GM12801 (cell line): ENCODE results near the gene CCDC187.

Source experiments
- TF ChIP-seq, protein P1 (sequence below): IDR thresholded peaks from one replicate; pipeline ENCODE4 v1.5.1; 2011; ENCODE audit warnings: control low read depth; ENCODE audit not compliant: insufficient read length; ENCODE audit errors: extremely low read depth

Gene CCDC187

GRCh38 chr9:136242248-136242647 lies 61.6 kb downstream of the CCDC187 start:
- TF ChIP-seq, protein P1, sequence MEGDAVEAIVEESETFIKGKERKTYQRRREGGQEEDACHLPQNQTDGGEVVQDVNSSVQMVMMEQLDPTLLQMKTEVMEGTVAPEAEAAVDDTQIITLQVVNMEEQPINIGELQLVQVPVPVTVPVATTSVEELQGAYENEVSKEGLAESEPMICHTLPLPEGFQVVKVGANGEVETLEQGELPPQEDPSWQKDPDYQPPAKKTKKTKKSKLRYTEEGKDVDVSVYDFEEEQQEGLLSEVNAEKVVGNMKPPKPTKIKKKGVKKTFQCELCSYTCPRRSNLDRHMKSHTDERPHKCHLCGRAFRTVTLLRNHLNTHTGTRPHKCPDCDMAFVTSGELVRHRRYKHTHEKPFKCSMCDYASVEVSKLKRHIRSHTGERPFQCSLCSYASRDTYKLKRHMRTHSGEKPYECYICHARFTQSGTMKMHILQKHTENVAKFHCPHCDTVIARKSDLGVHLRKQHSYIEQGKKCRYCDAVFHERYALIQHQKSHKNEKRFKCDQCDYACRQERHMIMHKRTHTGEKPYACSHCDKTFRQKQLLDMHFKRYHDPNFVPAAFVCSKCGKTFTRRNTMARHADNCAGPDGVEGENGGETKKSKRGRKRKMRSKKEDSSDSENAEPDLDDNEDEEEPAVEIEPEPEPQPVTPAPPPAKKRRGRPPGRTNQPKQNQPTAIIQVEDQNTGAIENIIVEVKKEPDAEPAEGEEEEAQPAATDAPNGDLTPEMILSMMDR, result no peak

DNA sequence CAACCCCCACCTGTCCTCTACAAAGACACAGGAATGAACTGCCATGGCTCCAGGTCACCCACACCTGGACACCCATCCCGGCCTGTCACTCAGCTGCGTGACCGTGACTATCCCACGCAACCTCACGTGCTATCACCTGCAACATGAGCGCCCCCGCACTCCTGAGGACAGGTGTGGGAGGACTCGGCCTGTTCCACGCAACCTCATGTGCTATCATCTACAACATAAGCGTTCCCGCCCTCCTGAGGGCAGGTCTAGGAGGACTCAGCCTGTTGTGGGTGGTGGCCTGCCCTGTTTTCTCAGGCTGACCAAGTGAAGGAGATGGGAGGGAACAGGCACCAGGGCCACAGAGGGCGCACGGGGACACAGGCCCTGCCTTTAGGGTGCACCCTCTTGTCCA lies 62.4 kb downstream of the CCDC187 start:
- TF ChIP-seq, protein P1, result no peak

DNA sequence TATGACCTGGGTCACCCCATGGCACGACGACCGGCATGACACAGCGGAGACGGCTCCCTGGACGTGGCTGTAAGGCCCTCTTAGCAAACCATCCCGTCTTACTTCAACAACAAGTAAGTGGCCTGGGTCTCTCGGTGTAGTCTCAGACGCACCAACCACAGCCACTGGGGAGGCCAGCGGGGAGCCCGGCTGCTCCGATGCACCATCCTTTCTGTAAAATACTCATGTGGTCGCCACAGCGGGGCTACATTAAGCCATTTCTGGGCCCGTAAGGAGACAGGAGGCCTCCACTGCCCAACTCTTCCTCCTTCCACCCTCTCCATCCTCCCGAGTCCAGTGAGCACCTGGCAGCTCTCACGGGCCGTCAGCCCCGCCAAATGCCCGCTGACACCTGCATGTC lies 63.0 kb downstream of the CCDC187 start:
- TF ChIP-seq, protein P1, result no peak

DNA sequence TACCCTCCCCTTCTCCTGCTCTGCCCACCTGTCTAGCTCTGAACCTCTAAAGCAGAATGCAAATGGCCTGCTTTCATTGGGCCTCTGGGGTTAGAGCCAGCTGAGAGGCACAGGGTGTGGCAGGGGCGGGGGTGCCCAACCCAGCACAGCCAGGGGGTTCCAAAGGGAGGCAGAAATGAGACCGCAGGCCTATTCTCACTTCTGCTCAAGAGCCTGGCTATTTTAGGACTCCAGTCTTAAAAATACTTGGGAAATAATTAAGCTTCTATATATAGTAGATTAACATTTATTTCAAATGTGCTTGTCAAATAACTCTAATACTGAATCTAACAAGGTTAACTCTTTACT lies 63.9 kb downstream of the CCDC187 start:
- TF ChIP-seq, protein P1, result no peak

GRCh38 chr9:136239135-136239982 lies 64.5 kb downstream of the CCDC187 start:
- TF ChIP-seq, protein P1, result no peak

DNA sequence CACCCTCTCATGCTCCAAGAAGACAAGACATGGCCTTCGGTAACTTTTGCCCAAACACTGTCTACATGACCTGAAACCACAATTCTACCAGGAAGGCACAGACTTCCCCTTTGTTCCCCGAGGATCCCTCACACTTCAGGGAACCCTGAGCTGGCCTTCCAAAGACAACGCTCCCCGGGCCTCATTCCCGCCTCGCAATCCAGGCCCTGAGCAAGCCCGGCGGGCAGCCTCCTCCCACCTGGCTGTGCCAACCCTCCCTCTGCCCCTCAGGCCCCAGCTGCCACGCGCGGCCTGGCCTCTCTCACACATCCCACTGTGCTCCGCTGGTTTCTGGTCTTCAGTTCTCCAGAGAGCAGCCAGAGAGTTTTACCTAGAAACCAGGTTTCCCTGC lies 65.6 kb downstream of the CCDC187 start:
- TF ChIP-seq, protein P1, result no peak

DNA sequence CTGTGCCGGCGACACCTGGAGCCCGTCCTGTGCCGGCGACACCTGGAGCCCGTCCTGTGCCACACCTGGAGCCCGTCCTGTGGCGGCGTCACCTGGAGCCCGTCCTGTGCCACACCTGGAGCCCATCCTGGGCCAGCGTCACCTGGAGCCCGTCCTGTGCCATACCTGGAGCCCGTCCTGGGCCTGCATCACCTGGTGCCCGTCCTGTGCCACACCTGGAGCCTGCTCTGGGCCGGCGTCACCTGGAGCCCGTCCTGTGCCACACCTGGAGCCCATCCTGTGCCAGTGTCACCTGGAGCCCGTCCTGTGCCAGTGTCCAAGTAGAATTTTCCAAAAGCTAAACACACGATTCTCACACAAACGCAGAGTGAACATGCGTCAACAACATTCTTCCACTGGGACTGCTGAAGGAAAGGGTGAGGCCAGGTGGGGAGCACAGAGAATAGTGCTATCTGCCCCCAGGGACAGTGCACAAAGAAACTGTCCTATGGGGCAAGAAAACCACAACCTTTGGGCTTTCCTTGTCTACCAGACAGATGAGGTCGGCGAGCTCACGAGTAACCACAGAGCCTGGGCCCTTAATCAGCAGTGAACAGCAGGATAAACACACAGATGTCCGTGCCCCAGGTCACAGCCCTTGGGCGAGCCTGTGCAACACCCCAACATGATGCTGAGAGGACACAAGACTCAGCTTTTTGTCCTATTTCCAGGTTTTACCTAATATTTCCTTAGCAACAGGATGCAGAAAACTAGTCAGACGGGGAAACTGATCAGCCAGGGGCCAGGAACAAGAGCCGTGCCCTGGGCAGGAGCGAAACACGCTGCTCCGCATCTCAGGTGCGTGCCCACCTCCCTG lies 66.2 kb downstream of the CCDC187 start:
- TF ChIP-seq, protein P1, result no peak
